GM21825 (cell line): ENCODE measurements around the gene MYO3B.

Experiments
- ATAC-seq: cut with Tn5 transposase; IDR thresholded peaks from one replicate; pipeline ENCODE4 v1.9.1; 2021; ENCODE audit warnings: mild to moderate bottlenecking, moderate library complexity; ENCODE audit not compliant: unreplicated experiment

The MYO3B gene

GRCh38 chr2:170162271-170162632, 15.7 kb upstream of the MYO3B start:
- no peak for ATAC-seq

GRCh38 chr2:170163411-170164065, 14.4 kb upstream of the MYO3B start:
- ATAC-seq, result no peak

GRCh38 chr2:170165129-170165528, 12.8 kb upstream of the MYO3B start:
- no peak for ATAC-seq

GRCh38 chr2:170166735-170167134, 11.2 kb upstream of the MYO3B start:
- ATAC-seq, result no peak

- no peak for ATAC-seq
Observed at GRCh38 chr2:170170281-170171040, 7.5 kb upstream of the MYO3B start.

GRCh38 chr2:170176212-170176611, 1.7 kb upstream of the MYO3B start:
- ATAC-seq, result no peak

- peak; percentile 63 for ATAC-seq
Observed at GRCh38 chr2:170180031-170180566, 2.2 kb downstream of the MYO3B start.

GRCh38 chr2:170181602-170182001, 3.7 kb downstream of the MYO3B start:
- ATAC-seq, result no peak

- no peak for ATAC-seq
Observed at GRCh38 chr2:170185319-170185718, 7.4 kb downstream of the MYO3B start.

GRCh38 chr2:170189757-170190156, 11.8 kb downstream of the MYO3B start:
- ATAC-seq, result no peak

GRCh38 chr2:170190172-170190571, 12.2 kb downstream of the MYO3B start:
- ATAC-seq, result no peak

- ATAC-seq, result no peak
Observed at GRCh38 chr2:170191166-170191866, 13.4 kb downstream of the MYO3B start.

GRCh38 chr2:170196963-170197362, 19.0 kb downstream of the MYO3B start:
- no peak for ATAC-seq

GRCh38 chr2:170201275-170201674, 23.3 kb downstream of the MYO3B start:
- ATAC-seq, result no peak

- ATAC-seq, result no peak
Observed at GRCh38 chr2:170201734-170202393, 23.9 kb downstream of the MYO3B start.

- ATAC-seq, result no peak
Observed at GRCh38 chr2:170202437-170202836, 24.5 kb downstream of the MYO3B start.

- no peak for ATAC-seq
Observed at GRCh38 chr2:170204298-170204951, 26.5 kb downstream of the MYO3B start.

GRCh38 chr2:170206246-170206645, 28.3 kb downstream of the MYO3B start:
- no peak for ATAC-seq

GRCh38 chr2:170206805-170207407, 29.0 kb downstream of the MYO3B start:
- no peak for ATAC-seq

- ATAC-seq, result no peak
Observed at GRCh38 chr2:170207901-170208300, 30.0 kb downstream of the MYO3B start.
